RWPE1 (cell line): ENCODE data around the gene CREB5.

ENCODE experiments used
- CTCF ChIA-PET: fragments of 350-600 bp; sonication (Branson Sonifier 250); formaldehyde crosslinking; extraction: SDS; loops from one replicate; lab custom pipeline; 2021; lab: Yijun Ruan, JAX
- POLR2A ChIA-PET: fragments of 400-600 bp; formaldehyde crosslinking; extraction: SDS; loops from one replicate; lab custom pipeline; 2020; ENCODE audit warnings: antibody characterized with exemption; ENCODE audit not compliant: low non-redundant PET; lab: Yijun Ruan, JAX
- DNase-seq: peaks from one replicate; pipeline ENCODE4 v3.0.0; 2012; ENCODE audit warnings: low spot score
- H3K27ac ChIP-seq: fragments of 450-650 bp; 2 replicates; pipeline ENCODE4 v1.5.1; 2017
- CTCF ChIP-seq: fragments of 450-650 bp; conservative IDR thresholded peaks from 2 replicates; pipeline ENCODE4 v1.5.1; 2017; ENCODE audit warnings: low read depth, mild to moderate bottlenecking

CREB5 gene

GRCh38 chr7:28678431-28678965 lies 266.2 kb downstream of the CREB5 start:
- TF ChIP-seq CTCF: no peak
- ChIA-PET CTCF (interaction anchor here (0.6 kb wide), 1 partner anchor 142 kb away, joined by 3 read pairs; no protein-coding TSS in a partner anchor), POLR2A (no interaction called here)
- H3K27ac ChIP-seq: peak overlapping the region; percentile 82
- DNase-seq: no peak

GRCh38 chr7:28681693-28682310 lies 269.5 kb downstream of the CREB5 start:
- H3K27ac ChIP-seq: no peak overlapping the region
- no peak for TF ChIP-seq CTCF
- no peak for DNase-seq
- POLR2A ChIA-PET: no interaction called here
- CTCF ChIA-PET: interaction anchor here (0.6 kb wide), 1 partner anchor 207 kb away, joined by 3 read pairs; no protein-coding TSS in a partner anchor

GRCh38 chr7:28682801-28683200 lies 270.5 kb downstream of the CREB5 start:
- no peak for TF ChIP-seq CTCF
- H3K27ac ChIP-seq: no peak overlapping the region
- ChIA-PET POLR2A (no interaction called here), CTCF (interaction anchor here (0.6 kb wide), 2 partner anchors 208 to 371 kb away, joined by 3 read pairs; no protein-coding TSS in a partner anchor)
- DNase-seq: no peak

- no peak for TF ChIP-seq CTCF
- H3K27ac ChIP-seq: peak overlapping the region; percentile 80
- no peak for DNase-seq
- ChIA-PET POLR2A (no interaction called here), CTCF (no interaction called here)
These were observed 272.4 kb downstream of the CREB5 start for GRCh38 chr7:28684650-28685241.

GRCh38 chr7:28685242-28685643 lies 272.9 kb downstream of the CREB5 start:
- POLR2A ChIA-PET: interaction anchor here (0.6 kb wide), 1 partner anchor 146 kb away, joined by 3 read pairs; no protein-coding TSS in a partner anchor
- H3K27ac ChIP-seq: peak overlapping the region; percentile 80
- no peak for DNase-seq
- no peak for TF ChIP-seq CTCF
- CTCF ChIA-PET: interaction anchor here (1.0 kb wide), 1 partner anchor 296 kb away, joined by 7 read pairs; no protein-coding TSS in a partner anchor

GRCh38 chr7:28685644-28686417 lies 273.5 kb downstream of the CREB5 start:
- POLR2A ChIA-PET: interaction anchor here (0.6 kb wide), 1 partner anchor 145 kb away, joined by 3 read pairs; no protein-coding TSS in a partner anchor
- peak overlapping the region; percentile 80 for H3K27ac ChIP-seq
- DNase-seq: peak; percentile 94
- CTCF ChIA-PET: interaction anchor here (1.0 kb wide), 1 partner anchor 296 kb away, joined by 7 read pairs; no protein-coding TSS in a partner anchor
- TF ChIP-seq CTCF: no peak
